ENCODE data around the gene STRIT1. TPM values are rescaled to one million over a fixed set of nuclear protein-coding genes. Genes with fewer than 3 reads are reported as not detected.

Gene STRIT1
- total RNA-seq, 1 donor from 2014 or later, result not detected

DNA sequence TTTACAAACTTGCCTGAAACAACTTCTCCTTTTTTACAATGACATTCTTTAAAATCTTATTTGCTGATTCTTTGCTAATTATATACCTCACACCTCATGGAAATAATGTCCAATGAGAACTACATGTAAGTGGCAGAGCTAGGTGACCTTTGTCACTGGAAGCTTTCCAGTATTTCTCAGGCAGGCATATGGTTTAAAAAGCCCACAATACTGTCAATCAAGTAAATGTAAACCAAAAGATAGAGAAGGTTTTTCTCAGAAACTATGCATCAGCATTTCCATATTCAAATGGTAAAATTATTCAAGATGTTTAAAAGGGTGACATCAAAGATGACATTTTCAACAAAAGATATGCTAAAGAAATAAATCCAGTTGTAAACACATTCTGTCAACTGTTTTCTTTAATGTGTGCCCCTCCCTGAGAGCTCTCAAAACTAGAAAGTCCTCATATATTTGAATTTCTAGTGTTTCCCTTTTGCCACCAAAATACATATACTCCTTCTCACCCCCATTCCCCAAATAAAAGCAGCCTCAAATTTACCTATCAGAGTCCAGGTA is 10.1 kb upstream of the STRIT1 start:
- no peaks in the 10 kb centered on the region for H3K27me3 ChIP-seq (ENCODE audit: control insufficient read depth, insufficient read depth, low read length)
- DNase-seq (ENCODE audit: low read depth), result no peak
- no peaks in the 10 kb centered on the region for H3K36me3 ChIP-seq (ENCODE audit: control insufficient read depth, insufficient read depth, low read length)
- TF ChIP-seq, protein P1, sequence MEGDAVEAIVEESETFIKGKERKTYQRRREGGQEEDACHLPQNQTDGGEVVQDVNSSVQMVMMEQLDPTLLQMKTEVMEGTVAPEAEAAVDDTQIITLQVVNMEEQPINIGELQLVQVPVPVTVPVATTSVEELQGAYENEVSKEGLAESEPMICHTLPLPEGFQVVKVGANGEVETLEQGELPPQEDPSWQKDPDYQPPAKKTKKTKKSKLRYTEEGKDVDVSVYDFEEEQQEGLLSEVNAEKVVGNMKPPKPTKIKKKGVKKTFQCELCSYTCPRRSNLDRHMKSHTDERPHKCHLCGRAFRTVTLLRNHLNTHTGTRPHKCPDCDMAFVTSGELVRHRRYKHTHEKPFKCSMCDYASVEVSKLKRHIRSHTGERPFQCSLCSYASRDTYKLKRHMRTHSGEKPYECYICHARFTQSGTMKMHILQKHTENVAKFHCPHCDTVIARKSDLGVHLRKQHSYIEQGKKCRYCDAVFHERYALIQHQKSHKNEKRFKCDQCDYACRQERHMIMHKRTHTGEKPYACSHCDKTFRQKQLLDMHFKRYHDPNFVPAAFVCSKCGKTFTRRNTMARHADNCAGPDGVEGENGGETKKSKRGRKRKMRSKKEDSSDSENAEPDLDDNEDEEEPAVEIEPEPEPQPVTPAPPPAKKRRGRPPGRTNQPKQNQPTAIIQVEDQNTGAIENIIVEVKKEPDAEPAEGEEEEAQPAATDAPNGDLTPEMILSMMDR (IDR thresholded peaks at IDR 0.05; ENCODE audit: insufficient read depth, low read length, severe bottlenecking), result no peak
- FAIRE-seq, result no peak
- no peak overlapping the region for H3K4me3 ChIP-seq (ENCODE audit: low read depth, low read length)

DNA sequence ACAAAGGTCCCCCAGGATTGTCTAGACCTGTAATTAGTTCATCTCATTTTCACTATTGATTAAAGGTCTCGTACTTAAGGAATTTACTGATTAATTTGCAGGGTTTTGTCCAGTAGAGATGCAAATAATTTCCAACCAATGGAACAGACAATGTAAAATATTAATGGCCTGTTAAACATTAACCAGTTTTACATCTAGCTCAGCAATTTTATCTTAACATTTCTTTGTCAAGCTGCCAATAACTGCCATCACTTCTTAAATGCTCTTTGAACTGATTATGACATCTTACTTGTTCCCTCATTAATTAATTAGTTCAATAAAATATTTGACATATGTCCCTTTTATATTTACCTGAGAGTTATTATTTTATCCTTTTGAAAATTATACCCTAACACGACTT is 9.4 kb upstream of the STRIT1 start:
- Histone ChIP-seq H3K27me3 (ENCODE audit: control insufficient read depth, insufficient read depth, low read length) (no peaks in the 10 kb centered on the region), H3K4me3 (ENCODE audit: low read depth, low read length) (no peak overlapping the region), H3K36me3 (ENCODE audit: control insufficient read depth, insufficient read depth, low read length) (no peaks in the 10 kb centered on the region)
- FAIRE-seq, result no peak
- no peak for DNase-seq (ENCODE audit: low read depth)
- TF ChIP-seq, protein P1 (IDR thresholded peaks at IDR 0.05; ENCODE audit: insufficient read depth, low read length, severe bottlenecking), result no peak

DNA sequence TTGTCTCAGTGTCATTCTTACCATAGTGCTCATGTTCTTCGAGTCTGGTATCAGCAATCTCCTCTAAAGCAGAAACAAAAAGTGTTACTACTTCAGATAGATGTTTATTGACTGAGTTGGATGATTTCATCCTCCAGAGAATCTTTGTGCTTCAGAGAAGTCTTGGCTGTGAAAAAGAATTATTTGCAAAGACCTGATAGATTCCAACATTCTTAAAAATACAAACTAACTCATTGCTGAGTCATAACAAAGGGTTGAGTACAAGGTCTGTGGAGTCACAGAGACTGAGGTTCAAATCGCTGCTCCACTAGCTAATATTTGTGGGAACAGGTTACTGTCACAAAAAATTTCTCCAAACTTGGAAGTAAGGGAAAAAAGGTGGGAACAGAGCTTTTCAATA is 9.0 kb upstream of the STRIT1 start:
- H3K27me3 ChIP-seq (ENCODE audit: control insufficient read depth, insufficient read depth, low read length), result no peaks in the 10 kb centered on the region
- TF ChIP-seq, protein P1 (IDR thresholded peaks at IDR 0.05; ENCODE audit: insufficient read depth, low read length, severe bottlenecking), result no peak
- H3K4me3 ChIP-seq (ENCODE audit: low read depth, low read length), result no peak overlapping the region
- DNase-seq (ENCODE audit: low read depth) (peak; percentile 42), FAIRE-seq (no peak)
- H3K36me3 ChIP-seq (ENCODE audit: control insufficient read depth, insufficient read depth, low read length), result no peaks in the 10 kb centered on the region

DNA sequence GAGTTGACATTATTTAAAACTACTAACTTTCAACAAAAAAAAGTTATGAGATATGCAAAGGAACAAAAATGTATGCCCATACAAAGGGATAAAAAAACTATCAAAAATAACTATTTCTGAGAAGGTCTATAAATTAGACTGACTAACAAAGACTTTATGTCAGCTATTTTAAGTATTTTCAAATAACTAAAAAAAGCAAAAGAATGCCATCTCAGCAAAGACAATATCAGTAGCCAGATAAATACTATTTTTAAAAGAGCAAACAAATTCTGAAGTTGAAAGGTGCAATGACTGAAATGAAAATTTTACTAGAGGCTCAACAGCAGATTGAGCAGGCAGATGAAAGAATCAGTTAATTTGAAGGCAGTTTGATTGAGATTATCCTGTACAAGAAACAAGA is 3.6 kb upstream of the STRIT1 start:
- DNase-seq (ENCODE audit: low read depth), result no peak
- Histone ChIP-seq H3K36me3 (ENCODE audit: control insufficient read depth, insufficient read depth, low read length) (no peaks in the 10 kb centered on the region), H3K27me3 (ENCODE audit: control insufficient read depth, insufficient read depth, low read length) (no peaks in the 10 kb centered on the region), H3K4me3 (ENCODE audit: low read depth, low read length) (no peak overlapping the region)
- TF ChIP-seq, protein P1 (IDR thresholded peaks at IDR 0.05; ENCODE audit: insufficient read depth, low read length, severe bottlenecking), result no peak
- FAIRE-seq, result no peak

DNA sequence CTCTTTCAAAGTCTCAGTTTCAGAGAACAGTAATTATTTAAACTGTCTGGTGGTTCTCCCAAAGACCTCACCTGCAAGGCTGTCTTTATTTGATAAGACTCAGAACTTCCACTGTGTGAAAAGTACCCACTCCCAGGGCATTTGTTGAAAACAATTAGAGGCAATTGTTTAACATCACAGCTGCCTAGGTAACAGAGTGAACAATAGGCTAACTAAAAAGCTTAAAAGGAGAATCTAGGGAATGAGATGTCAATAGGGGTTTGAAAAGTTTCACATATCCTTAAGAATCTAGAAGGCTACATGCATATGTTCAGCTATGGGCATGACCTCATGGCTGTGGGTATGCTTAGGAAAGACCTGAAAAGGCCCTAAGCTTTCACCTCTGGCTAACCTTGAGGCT is 2.9 kb upstream of the STRIT1 start:
- Histone ChIP-seq H3K4me3 (ENCODE audit: low read depth, low read length) (no peak overlapping the region), H3K36me3 (ENCODE audit: control insufficient read depth, insufficient read depth, low read length) (no peaks in the 10 kb centered on the region), H3K27me3 (ENCODE audit: control insufficient read depth, insufficient read depth, low read length) (no peaks in the 10 kb centered on the region)
- FAIRE-seq, result no peak
- DNase-seq (ENCODE audit: low read depth), result no peak
- TF ChIP-seq, protein P1 (IDR thresholded peaks at IDR 0.05; ENCODE audit: insufficient read depth, low read length, severe bottlenecking), result no peak

DNA sequence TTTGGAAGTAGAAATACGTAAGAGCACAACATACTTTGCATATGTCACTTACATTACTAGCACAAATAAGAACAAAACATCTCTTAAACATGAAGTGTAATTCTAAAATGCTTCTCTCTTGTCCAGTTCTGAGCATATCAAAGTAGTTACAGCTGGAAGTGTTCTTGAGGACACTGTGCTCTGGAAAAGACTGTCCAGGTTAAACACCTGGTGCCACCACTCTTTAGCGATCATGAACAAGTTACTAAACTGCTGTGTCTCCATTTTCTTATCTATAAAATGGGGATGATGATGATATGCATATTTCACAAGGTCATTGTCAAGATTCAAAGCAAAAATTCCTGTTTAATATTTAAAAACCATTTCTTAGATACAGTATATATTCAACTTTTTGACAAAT is 790 bp downstream of the STRIT1 start:
- TF ChIP-seq, protein P1 (IDR thresholded peaks at IDR 0.05; ENCODE audit: insufficient read depth, low read length, severe bottlenecking), result no peak
- no peak for FAIRE-seq
- Histone ChIP-seq H3K27me3 (ENCODE audit: control insufficient read depth, insufficient read depth, low read length) (no peaks in the 10 kb centered on the region), H3K36me3 (ENCODE audit: control insufficient read depth, insufficient read depth, low read length) (no peaks in the 10 kb centered on the region), H3K4me3 (ENCODE audit: low read depth, low read length) (no peak overlapping the region)
- no peak for DNase-seq (ENCODE audit: low read depth)

Data from bronchial epithelial cell (primary cell).